ENCODE results near the gene GDF10. TPM values are rescaled to one million over a fixed set of nuclear protein-coding genes. Genes with fewer than 3 reads are reported as not detected.

The GDF10 gene
- polyA plus RNA-seq, 1 of the 3 experiments (the other 2 are of a cell fraction), result 0.02 TPM

GRCh38 chr10:47277352-47278151 lies 22.4 kb upstream of the GDF10 start:
- Histone ChIP-seq H3K27me3 (ENCODE audit: insufficient read depth) (no peaks in the 10 kb centered on the region), H3K4me2 (no peak overlapping the region), H3K79me2 (ENCODE audit: insufficient read depth) (no peaks in the 10 kb centered on the region), H2AFZ (ENCODE audit: low read depth) (no peak overlapping the region), H3K9me3 (no peaks in the 10 kb centered on the region), H3K4me1 (ENCODE audit: control insufficient read depth in 1 of 2, insufficient read depth in 2 of 2, low read depth in 1 of 2, low read length in 1 of 2) (peaks cover 0 to 9% of the 10 kb centered on the region in 2 experiments; a peak in 1 of 4 replicates), H3K36me3 (replicated peaks in 1 of 2; ENCODE audit: control insufficient read depth in 1 of 2, insufficient read depth in 2 of 2, low read length in 1 of 2) (no peaks in the 10 kb centered on the region), H3K9ac (no peak overlapping the region), H4K20me1 (ENCODE audit: insufficient read depth) (no peaks in the 10 kb centered on the region), H3K9me2 (no peaks in the 10 kb centered on the region), H3K4me3 (ENCODE audit: low read depth in 2 of 2, low read length in 1 of 2) (no peak overlapping the region), H3F3A (replicated peaks; ENCODE audit: insufficient read depth) (no peaks in the 10 kb centered on the region), H3K27ac (ENCODE audit: low read depth in 2 of 2, low read length in 1 of 2) (no peak overlapping the region)
- DNase-seq, result no peak
- POLR2A ChIA-PET, result no interaction called here
- CTCF ChIA-PET, result interaction anchor here (0.8 to 4.0 kb wide), 4 partner anchors 10 to 252 kb away, joined by 3 to 18 read pairs (median 6); no protein-coding TSS in a partner anchor
- WGBS (ENCODE audit: low lambda C conversion rate), result 8% methylated on average over 3 of the region's 7 CpGs
- TF ChIP-seq FOXM1 (IDR thresholded peaks at IDR 0.05; ENCODE audit: low read depth), result no peak

GRCh38 chr10:47278152-47278473 lies 21.9 kb upstream of the GDF10 start:
- Histone ChIP-seq H3K79me2 (ENCODE audit: insufficient read depth) (no peaks in the 10 kb centered on the region), H3K4me3 (ENCODE audit: low read depth in 2 of 2, low read length in 1 of 2) (no peak overlapping the region), H3F3A (replicated peaks; ENCODE audit: insufficient read depth) (no peaks in the 10 kb centered on the region), H3K4me2 (no peak overlapping the region), H3K36me3 (replicated peaks in 1 of 2; ENCODE audit: control insufficient read depth in 1 of 2, insufficient read depth in 2 of 2, low read length in 1 of 2) (no peaks in the 10 kb centered on the region), H3K9ac (no peak overlapping the region), H3K4me1 (ENCODE audit: control insufficient read depth in 1 of 2, insufficient read depth in 2 of 2, low read depth in 1 of 2, low read length in 1 of 2) (peaks cover 0 to 10% of the 10 kb centered on the region in 2 experiments; a peak in 1 of 4 replicates), H4K20me1 (ENCODE audit: insufficient read depth) (no peaks in the 10 kb centered on the region), H3K27me3 (ENCODE audit: insufficient read depth) (no peaks in the 10 kb centered on the region), H3K27ac (ENCODE audit: low read depth in 2 of 2, low read length in 1 of 2) (no peak overlapping the region), H3K9me2 (no peaks in the 10 kb centered on the region), H3K9me3 (no peaks in the 10 kb centered on the region), H2AFZ (ENCODE audit: low read depth) (no peak overlapping the region)
- CTCF ChIA-PET, result interaction anchor here (0.8 to 4.0 kb wide), 3 partner anchors 9 to 253 kb away, joined by 3 to 18 read pairs (median 7); no protein-coding TSS in a partner anchor
- POLR2A ChIA-PET, result no interaction called here
- no peak for DNase-seq
- TF ChIP-seq FOSL2 (IDR thresholded peaks at IDR 0.05; ENCODE audit: borderline replicate concordance, low read depth) (no peak), YY1 (IDR thresholded peaks at IDR 0.05; ENCODE audit: low read depth) (no peak), RCOR1 (IDR thresholded peaks at IDR 0.05; ENCODE audit: low read length) (no peak), SIN3A (IDR thresholded peaks at IDR 0.05; ENCODE audit: borderline replicate concordance, low read depth, low read length) (no peak), FOXM1 (IDR thresholded peaks at IDR 0.05; ENCODE audit: low read depth) (no peak), TEAD4 (IDR thresholded peaks at IDR 0.05; ENCODE audit: borderline replicate concordance, insufficient read depth) (no peak)
- WGBS (ENCODE audit: low lambda C conversion rate), result 77% methylated on average over 7 of the region's 15 CpGs

GRCh38 chr10:47278720-47279119 lies 21.3 kb upstream of the GDF10 start:
- no peaks in the 10 kb centered on the region for H3K79me2 ChIP-seq (ENCODE audit: insufficient read depth)
- H3K9me3 ChIP-seq, result no peaks in the 10 kb centered on the region
- no peak overlapping the region for H3K4me2 ChIP-seq
- H3K9ac ChIP-seq, result no peak overlapping the region
- no peak for DNase-seq
- ChIA-PET POLR2A (no interaction called here), CTCF (interaction anchor here (1.3 to 4.0 kb wide), 3 partner anchors 34 to 254 kb away, joined by 4 to 18 read pairs (median 7); no protein-coding TSS in a partner anchor)
- H3F3A ChIP-seq (replicated peaks; ENCODE audit: insufficient read depth), result no peaks in the 10 kb centered on the region
- no peak overlapping the region for H2AFZ ChIP-seq (ENCODE audit: low read depth)
- H3K27me3 ChIP-seq (ENCODE audit: insufficient read depth), result no peaks in the 10 kb centered on the region
- 60% methylated on average over 1 of the region's 3 CpGs for WGBS (ENCODE audit: low lambda C conversion rate)
- H3K27ac ChIP-seq (ENCODE audit: low read depth in 2 of 2, low read length in 1 of 2), result no peak overlapping the region
- TF ChIP-seq JUND (IDR thresholded peaks at IDR 0.05), result no peak
- TF ChIP-seq GATA2 (CRISPR knock-in tag; IDR thresholded peaks at IDR 0.05), result no peak
- no peak for TF ChIP-seq MEF2A (IDR thresholded peaks at IDR 0.05; ENCODE audit: borderline replicate concordance, low read depth)
- no peak for TF ChIP-seq SMC3 (IDR thresholded peaks at IDR 0.05; ENCODE audit: low read depth, low read length)
- no peak for TF ChIP-seq SIN3A (IDR thresholded peaks at IDR 0.05; ENCODE audit: borderline replicate concordance, low read depth, low read length)
- peaks cover 0 to 14% of the 10 kb centered on the region in 2 experiments; a peak in 1 of 4 replicates for H3K4me1 ChIP-seq (ENCODE audit: control insufficient read depth in 1 of 2, insufficient read depth in 2 of 2, low read depth in 1 of 2, low read length in 1 of 2)
- no peaks in the 10 kb centered on the region for H3K9me2 ChIP-seq
- H3K4me3 ChIP-seq (ENCODE audit: low read depth in 2 of 2, low read length in 1 of 2), result no peak overlapping the region
- H3K36me3 ChIP-seq (replicated peaks in 1 of 2; ENCODE audit: control insufficient read depth in 1 of 2, insufficient read depth in 2 of 2, low read length in 1 of 2), result no peaks in the 10 kb centered on the region
- no peaks in the 10 kb centered on the region for H4K20me1 ChIP-seq (ENCODE audit: insufficient read depth)
